BJ (cell line): ENCODE results near the gene SRSF5. TPM values are rescaled to one million over a fixed set of nuclear protein-coding genes. Genes with fewer than 3 reads are reported as not detected.

Experiments
- CTCF ChIA-PET: fragments of 350-600 bp; formaldehyde crosslinking; extraction: SDS; loops from one replicate; lab custom pipeline; 2021; ENCODE audit warnings: antibody characterized with exemption, inconsistent platforms; lab: Yijun Ruan, JAX
- POLR2A ChIA-PET: fragments of 300-600 bp; sonication (Branson Sonifier 250); formaldehyde crosslinking; extraction: SDS; loops from one replicate; lab custom pipeline; 2021; ENCODE audit warnings: antibody characterized with exemption; lab: Charles Lee
- DNase-seq: peaks from one replicate; pipeline ENCODE4 v3.0.0-alpha.2; 2011; ENCODE audit warnings: low read depth
- H3K27me3 ChIP-seq: 2 replicates; pipeline ENCODE4 v1.6.0; 2011; ENCODE audit warnings: low read length; ENCODE audit not compliant: control insufficient read depth, insufficient read depth
- H3K36me3 ChIP-seq: 2 replicates; pipeline ENCODE4 v1.5.1; 2011; ENCODE audit warnings: low read length; ENCODE audit not compliant: control insufficient read depth, insufficient read depth
- H3K4me3 ChIP-seq: 2 replicates; pipeline ENCODE4 v1.5.1; 2011; ENCODE audit warnings: low read depth, mild to moderate bottlenecking, control low read depth, low read length
- CTCF ChIP-seq: IDR thresholded peaks from 2 replicates; pipeline ENCODE4 v1.5.1; 2011; ENCODE audit warnings: low read depth, mild to moderate bottlenecking, control low read depth, inconsistent platforms, low read length, moderate library complexity; ENCODE audit not compliant: insufficient read depth
- polyA plus RNA-seq: library from polyadenylated mRNA; depleted of rRNA; stranded (reverse); fragments of >200 nt; gene quantifications from 2 replicates; pipeline ENCODE4 v1.2.3, GENCODE V29; 2011; rRNA removed
- small RNA-seq: library from RNA; depleted of rRNA; stranded (forward); fragments of <200 nt; gene quantifications from one replicate; pipeline ENCODE3, GENCODE V24; 2012; ENCODE audit warnings: low replicate concordance, low read depth; ENCODE audit not compliant: insufficient read length

Gene SRSF5
- polyA plus RNA-seq, 1 experiment: 162 TPM

GRCh38 chr14:69819607-69820006, 52.7 kb downstream of the SRSF5 start:
- H3K27me3 ChIP-seq: peaks cover 11% of the 10 kb centered on the region
- no peaks in the 10 kb centered on the region for H3K36me3 ChIP-seq
- ChIA-PET POLR2A (no interaction called here), CTCF (interaction anchor here (1.3 to 4.7 kb wide), 5 partner anchors 12 to 260 kb away, joined by 4 to 54 read pairs (median 16); no protein-coding TSS in a partner anchor)
- no peak for TF ChIP-seq CTCF
- no peak overlapping the region for H3K4me3 ChIP-seq
- DNase-seq: no peak

- CTCF ChIA-PET: interaction anchor here (0.7 to 1.0 kb wide), 2 partner anchors 8 to 12 kb away, joined by 3 to 5 read pairs; no protein-coding TSS in a partner anchor
- no peaks in the 10 kb centered on the region for H3K36me3 ChIP-seq
- H3K4me3 ChIP-seq: no peak overlapping the region
- DNase-seq: no peak
- no peak for TF ChIP-seq CTCF
- H3K27me3 ChIP-seq: peaks cover 7% of the 10 kb centered on the region
- POLR2A ChIA-PET: no interaction called here
Observed at GRCh38 chr14:69820991-69821390, 54.0 kb downstream of the SRSF5 start.

Small RNA genes lying within 50 kb of the gene (small RNA-seq; reads per million reads assigned to genes)
- gene RF00614: not detected

Other genes with a start within 250 kb of the SRSF5 start
- gene CCDC177, start 192.3 kb upstream of the SRSF5 start, polyA plus RNA-seq: not detected in 2 replicates
- 15.9 and 20.3 TPM in 2 replicates for gene SUSD6, start 155.5 kb upstream of the SRSF5 start, polyA plus RNA-seq
- not detected in 2 replicates for gene SLC10A1, start 30.1 kb downstream of the SRSF5 start, polyA plus RNA-seq
- not detected in 2 replicates for gene SMOC1, start 112.3 kb downstream of the SRSF5 start, polyA plus RNA-seq